GM23248 (cell line): Measurements from ENCODE around the gene ACTL10. TPM values are rescaled to one million over a fixed set of nuclear protein-coding genes. Genes with fewer than 3 reads are reported as not detected.

Experiments
- DNase-seq: peaks from one replicate; pipeline ENCODE4 v3.0.0-alpha.2; 2015
- H2AFZ ChIP-seq: fragments of 200-600 bp; sonication (generic); 2 replicates; pipeline ENCODE4 v1.6.1; 2016; ENCODE audit warnings: antibody characterized with exemption
- H3F3A ChIP-seq: fragments of 200-600 bp; sonication (generic); 2 replicates; pipeline ENCODE4 v1.6.1; 2016; ENCODE audit warnings: mild to moderate bottlenecking, antibody characterized with exemption, mixed run types; ENCODE audit not compliant: insufficient read depth
- H3K27ac ChIP-seq: fragments of 200-600 bp; sonication (generic); 2 replicates; pipeline ENCODE4 v1.5.1; 2016; ENCODE audit warnings: mild to moderate bottlenecking
- H3K27me3 ChIP-seq: fragments of 200-600 bp; sonication (generic); replicated peaks from 2 replicates; pipeline ENCODE4 v1.6.1; 2016; ENCODE audit warnings: mild to moderate bottlenecking; ENCODE audit not compliant: insufficient read depth
- H3K36me3 ChIP-seq: fragments of 200-600 bp; sonication (generic); 2 replicates; pipeline ENCODE4 v1.6.1; 2016; ENCODE audit warnings: low read depth, mild to moderate bottlenecking
- H3K4me1 ChIP-seq: fragments of 200-600 bp; sonication (generic); 2 replicates; pipeline ENCODE4 v1.6.1; 2016; ENCODE audit warnings: mild to moderate bottlenecking; ENCODE audit not compliant: insufficient read depth
- H3K4me2 ChIP-seq: fragments of 200-600 bp; sonication (generic); one replicate; pipeline ENCODE4 v1.6.1; 2016; ENCODE audit warnings: mild to moderate bottlenecking; ENCODE audit not compliant: unreplicated experiment
- H3K4me3 ChIP-seq: fragments of 200-600 bp; sonication (generic); 2 replicates; pipeline ENCODE4 v1.5.1; 2016; ENCODE audit warnings: mild to moderate bottlenecking
- H3K79me2 ChIP-seq: fragments of 200-600 bp; sonication (generic); 2 replicates; pipeline ENCODE4 v1.6.1; 2016; ENCODE audit warnings: mild to moderate bottlenecking; ENCODE audit not compliant: insufficient read depth
- H3K9ac ChIP-seq: fragments of 200-600 bp; sonication (generic); 2 replicates; pipeline ENCODE4 v1.6.1; 2016; ENCODE audit warnings: mild to moderate bottlenecking
- H3K9me2 ChIP-seq: fragments of 200-600 bp; sonication (generic); 2 replicates; pipeline ENCODE4 v1.6.1; 2016; ENCODE audit warnings: mixed run types, mild to moderate bottlenecking, moderate library complexity; ENCODE audit not compliant: insufficient read depth
- H3K9me3 ChIP-seq: fragments of 200-600 bp; sonication (generic); one replicate; pipeline ENCODE4 v1.6.1; 2017; ENCODE audit warnings: low read depth
- H4K20me1 ChIP-seq: fragments of 200-600 bp; sonication (generic); 2 replicates; pipeline ENCODE4 v1.6.0; 2016; ENCODE audit not compliant: insufficient read depth
- EZH2 ChIP-seq: fragments of 200-600 bp; sonication (generic); IDR thresholded peaks from 2 replicates; pipeline ENCODE4 v1.6.1; 2018; ENCODE audit warnings: antibody characterized with exemption, mild to moderate bottlenecking; ENCODE audit not compliant: insufficient read depth, poor library complexity, severe bottlenecking
- EZH2phosphoT487 ChIP-seq: fragments of 200-600 bp; sonication (generic); IDR thresholded peaks from 2 replicates; pipeline ENCODE4 v1.6.1; 2018; ENCODE audit warnings: antibody characterized with exemption, moderate library complexity, mild to moderate bottlenecking, low read depth; ENCODE audit not compliant: insufficient read depth
- WGBS, 2 experiments: methylation state at CpG; one replicate each; pipeline ENCODE4 v1.1.6; 2015 to 2017; ENCODE audit warnings: low lambda C conversion rate in 2 of 2, low coverage in 1 of 2; ENCODE audit errors: missing lambda C conversion rate in 2 of 2; 5-methylcytosine and 5-hydroxymethylcytosine counted together
- in situ Hi-C: fragments of 300-500 bp; cut with MboI; formaldehyde crosslinking; loops from 2 replicates; pipeline ENCODE4 v1.15.0; 2020
- polyA plus RNA-seq: library from polyadenylated mRNA; unstranded; fragments of >200 nt; fragmentation: Nextera tagmentation; extraction: Ambion mirVana; gene quantifications from 2 replicates; pipeline ENCODE4 v1.2.1, GENCODE V29; 2016
- total RNA-seq: library from RNA; depleted of rRNA; stranded (reverse); fragments of >200 nt; shearing (Covaris generic); gene quantifications from 2 replicates; pipeline ENCODE4 v1.2.3, GENCODE V29; 2014

ACTL10 gene
- total and polyA plus RNA-seq, 2 experiments from 2014 or later: 1.7 to 3.4 TPM

- no peaks in the 10 kb centered on the region for H3K36me3 ChIP-seq
- no peak overlapping the region for H3K4me3 ChIP-seq
- H4K20me1 ChIP-seq: no peaks in the 10 kb centered on the region
- H3K79me2 ChIP-seq: no peaks in the 10 kb centered on the region
- H3K9me3 ChIP-seq: no peaks in the 10 kb centered on the region
- WGBS, 2 experiments: 60% methylated on average over 11 to 14 of the region's 14 CpGs
- no peaks in the 10 kb centered on the region; the same call in 1 of the 2 replicates for H3K4me1 ChIP-seq
- no peaks in the 10 kb centered on the region for H3K27me3 ChIP-seq
- DNase-seq: no peak
- H2AFZ ChIP-seq: no peak overlapping the region
- H3K9me2 ChIP-seq: no peaks in the 10 kb centered on the region
- no peaks in the 10 kb centered on the region for H3F3A ChIP-seq
- no peak overlapping the region for H3K9ac ChIP-seq
- H3K4me2 ChIP-seq: no peak overlapping the region
- no peak overlapping the region for H3K27ac ChIP-seq
- in situ Hi-C loops: loop anchor here (10.0 kb wide), 1 partner anchor 190 kb away; no protein-coding TSS in a partner anchor
- TF ChIP-seq EZH2 (no peak), EZH2phosphoT487 (no peak)
These were observed 12.0 kb upstream of the ACTL10 start for GRCh38 chr20:33654680-33655161.

GRCh38 chr20:33655164-33655563, 11.6 kb upstream of the ACTL10 start:
- Histone ChIP-seq H3K9ac (no peak overlapping the region), H3K9me3 (no peaks in the 10 kb centered on the region), H3K4me2 (no peak overlapping the region), H3K36me3 (no peaks in the 10 kb centered on the region), H2AFZ (no peak overlapping the region), H3K4me1 (no peaks in the 10 kb centered on the region; the same call in 1 of the 2 replicates), H3F3A (no peaks in the 10 kb centered on the region), H3K27ac (no peak overlapping the region), H4K20me1 (no peaks in the 10 kb centered on the region), H3K4me3 (no peak overlapping the region), H3K27me3 (no peaks in the 10 kb centered on the region), H3K79me2 (no peaks in the 10 kb centered on the region), H3K9me2 (no peaks in the 10 kb centered on the region)
- in situ Hi-C loops: loop anchor here (10.0 kb wide), 1 partner anchor 190 kb away; no protein-coding TSS in a partner anchor
- DNase-seq: no peak
- 93 to 96% methylated on average over 4 of the region's 4 CpGs for WGBS, 2 experiments
- no peak for TF ChIP-seq EZH2phosphoT487
- TF ChIP-seq EZH2: no peak

- Histone ChIP-seq H3K4me2 (no peak overlapping the region), H3K79me2 (no peaks in the 10 kb centered on the region), H3K9me3 (no peaks in the 10 kb centered on the region), H3K9me2 (no peaks in the 10 kb centered on the region), H3K4me3 (no peak overlapping the region), H3K27ac (no peak overlapping the region), H2AFZ (no peak overlapping the region), H3K27me3 (no peaks in the 10 kb centered on the region), H3K4me1 (no peaks in the 10 kb centered on the region; the same call in 1 of the 2 replicates), H3F3A (no peaks in the 10 kb centered on the region), H3K36me3 (no peaks in the 10 kb centered on the region), H3K9ac (no peak overlapping the region), H4K20me1 (no peaks in the 10 kb centered on the region)
- 91 to 93% methylated on average over 9 to 10 of the region's 10 CpGs for WGBS, 2 experiments
- in situ Hi-C loops: loop anchor here (10.0 kb wide), 1 partner anchor 191 kb away; no protein-coding TSS in a partner anchor
- TF ChIP-seq EZH2phosphoT487: no peak
- no peak for DNase-seq
These were observed 10.5 kb upstream of the ACTL10 start for GRCh38 chr20:33656010-33656782.

- Histone ChIP-seq H3K27me3 (no peaks in the 10 kb centered on the region), H3K36me3 (no peaks in the 10 kb centered on the region), H3K79me2 (0 out of 2 replicates have a peak, but pooled peaks cover 4% of the 10 kb centered on the region), H3K9me3 (no peaks in the 10 kb centered on the region), H3K4me1 (no peaks in the 10 kb centered on the region; the same call in 1 of the 2 replicates), H3K4me3 (no peak overlapping the region), H3F3A (no peaks in the 10 kb centered on the region), H3K27ac (no peak overlapping the region), H4K20me1 (no peaks in the 10 kb centered on the region), H2AFZ (no peak overlapping the region), H3K9ac (no peak overlapping the region), H3K9me2 (no peaks in the 10 kb centered on the region), H3K4me2 (no peak overlapping the region)
- WGBS, 2 experiments: 90 to 91% methylated on average over 16 to 17 of the region's 17 CpGs
- no peak for TF ChIP-seq EZH2phosphoT487
- no peak for TF ChIP-seq EZH2
- in situ Hi-C loops: loop anchor here (10.0 kb wide), 1 partner anchor 192 kb away; no protein-coding TSS in a partner anchor
- DNase-seq: no peak
These were observed 9.7 kb upstream of the ACTL10 start for GRCh38 chr20:33656783-33657703.
